GM23338 (cell line): ENCODE measurements around the gene SLC2A8. TPM values are rescaled to one million over a fixed set of nuclear protein-coding genes. Genes with fewer than 3 reads are reported as not detected.

Experiments used
- ATAC-seq: fragments of 200-7000 bp; cut with Tn5 transposase; 3 replicates; pipeline ENCODE4 v1.9.1; 2020
- DNase-seq: peaks from one replicate; pipeline ENCODE4 v3.0.0-alpha.2; 2015; ENCODE audit warnings: low spot score
- H2AFZ ChIP-seq: fragments of 200-600 bp; sonication (generic); 2 replicates; pipeline ENCODE4 v1.8.0; 2016; ENCODE audit warnings: antibody characterized with exemption, mild to moderate bottlenecking, moderate library complexity
- H3F3A ChIP-seq: fragments of 200-600 bp; sonication (generic); replicated peaks from 2 replicates; pipeline ENCODE4 v1.8.0; 2017; ENCODE audit warnings: antibody characterized with exemption, mixed run types, low read depth
- H3K27ac ChIP-seq: fragments of 200-600 bp; sonication (generic); 2 replicates; pipeline ENCODE4 v1.6.1; 2016; ENCODE audit warnings: low read depth
- H3K27me3 ChIP-seq: fragments of 200-600 bp; sonication (generic); 2 replicates; pipeline ENCODE4 v1.8.0; 2016; ENCODE audit warnings: mild to moderate bottlenecking, mixed run types, moderate library complexity; ENCODE audit not compliant: insufficient read depth
- H3K36me3 ChIP-seq: fragments of 200-600 bp; sonication (generic); 2 replicates; pipeline ENCODE4 v1.8.0; 2016; ENCODE audit warnings: mild to moderate bottlenecking; ENCODE audit not compliant: insufficient read depth
- H3K4me1 ChIP-seq: fragments of 200-600 bp; sonication (generic); 2 replicates; pipeline ENCODE4 v1.8.0; 2016; ENCODE audit warnings: mild to moderate bottlenecking, moderate library complexity; ENCODE audit not compliant: insufficient read depth
- H3K4me2 ChIP-seq: fragments of 200-600 bp; sonication (generic); 2 replicates; pipeline ENCODE4 v1.7.1; 2017; ENCODE audit warnings: mixed run types
- H3K4me3 ChIP-seq: fragments of 200-600 bp; sonication (generic); 2 replicates; pipeline ENCODE4 v1.6.1; 2016; ENCODE audit warnings: mixed run types
- H3K79me2 ChIP-seq: fragments of 200-600 bp; sonication (generic); replicated peaks from 2 replicates; pipeline ENCODE4 v1.8.0; 2017; ENCODE audit warnings: mild to moderate bottlenecking; ENCODE audit not compliant: insufficient read depth
- H3K9me2 ChIP-seq: fragments of 200-600 bp; sonication (generic); 2 replicates; pipeline ENCODE4 v1.8.0; 2017; ENCODE audit not compliant: insufficient read depth
- H4K20me1 ChIP-seq: fragments of 200-600 bp; sonication (generic); replicated peaks from 2 replicates; pipeline ENCODE4 v1.8.0; 2017; ENCODE audit warnings: mild to moderate bottlenecking; ENCODE audit not compliant: insufficient read depth
- H3K27ac Mint-ChIP-seq: 2 replicates; pipeline ENCODE4 v1.8.0; 2020; ENCODE audit warnings: inconsistent platforms, mild to moderate bottlenecking, moderate library complexity, mixed read lengths
- H3K27me3 Mint-ChIP-seq: 3 replicates; pipeline ENCODE4 v1.8.0; 2022; ENCODE audit warnings: low read depth, mild to moderate bottlenecking, moderate library complexity, mixed read lengths, inconsistent platforms; ENCODE audit not compliant: insufficient read depth, poor library complexity
- H3K36me3 Mint-ChIP-seq: 3 replicates; pipeline ENCODE4 v1.8.0; 2021; ENCODE audit warnings: low read depth, mild to moderate bottlenecking, inconsistent platforms, moderate library complexity, mixed read lengths
- H3K4me1 Mint-ChIP-seq: 3 replicates; pipeline ENCODE4 v1.8.0; 2020; ENCODE audit warnings: mild to moderate bottlenecking, inconsistent platforms, mixed read lengths
- H3K4me3 Mint-ChIP-seq: 3 replicates; pipeline ENCODE4 v1.8.0; 2021; ENCODE audit warnings: moderate library complexity, mild to moderate bottlenecking, inconsistent platforms, mixed read lengths
- H3K9me3 Mint-ChIP-seq: 3 replicates; pipeline ENCODE4 v1.8.0; 2020; ENCODE audit warnings: moderate library complexity, mild to moderate bottlenecking, inconsistent platforms, mixed read lengths
- EZH2 ChIP-seq: fragments of 200-600 bp; sonication (generic); IDR thresholded peaks from one replicate; pipeline ENCODE4 v1.8.0; 2017; ENCODE audit warnings: antibody characterized with exemption, mild to moderate bottlenecking, low read depth; ENCODE audit not compliant: unreplicated experiment
- JUNB ChIP-seq: IDR thresholded peaks from one replicate; pipeline ENCODE4 v1.6.1; 2016; ENCODE audit warnings: antibody characterized with exemption; ENCODE audit not compliant: unreplicated experiment
- POLR2AphosphoS5 ChIP-seq: IDR thresholded peaks from 2 replicates; pipeline ENCODE4 v1.6.1; 2016; ENCODE audit warnings: antibody characterized with exemption, low read depth
- ZNF114 ChIP-seq: fragments of 250-450 bp; sonication (Bioruptor Pico); IDR thresholded peaks from 2 replicates; pipeline ENCODE4 v1.5.0; 2020; ENCODE audit warnings: mild to moderate bottlenecking, moderate library complexity
- ZNF462 ChIP-seq: fragments of 250-450 bp; sonication (Bioruptor Pico); IDR thresholded peaks from 2 replicates; pipeline ENCODE4 v1.5.0; 2020; ENCODE audit warnings: mild to moderate bottlenecking, moderate library complexity
- polyA plus RNA-seq: library from polyadenylated mRNA; unstranded; fragments of >200 nt; fragmentation: Nextera tagmentation; extraction: Ambion mirVana; gene quantifications from 2 replicates; pipeline ENCODE4 v1.2.1, GENCODE V29; 2016
- total RNA-seq: library from RNA; depleted of rRNA; stranded (reverse); fragments of >200 nt; shearing (Covaris generic); gene quantifications from 2 replicates; pipeline ENCODE4 v1.2.3, GENCODE V29; 2014

SLC2A8 gene
- total and polyA plus RNA-seq, 2 experiments from 2014 or later, result 16.3 to 34.1 TPM

- H3K4me1 Mint-ChIP-seq, result peaks cover 3% of the 10 kb centered on the region; the same call in 2 of the 3 replicates
- Histone ChIP-seq H2AFZ (no peak overlapping the region), H3K4me3 (no peak overlapping the region), H3K79me2 (peaks cover 2% of the 10 kb centered on the region; the same call in 1 of the 2 replicates), H3K9me2 (no peaks in the 10 kb centered on the region), H3K4me1 (no peaks in the 10 kb centered on the region), H4K20me1 (no peaks in the 10 kb centered on the region), H3F3A (no peaks in the 10 kb centered on the region), H3K36me3 (no peaks in the 10 kb centered on the region; the same call in 1 of the 2 replicates), H3K27ac (no peak overlapping the region), H3K4me2 (no peak overlapping the region), H3K27me3 (no peaks in the 10 kb centered on the region)
- no peak for TF ChIP-seq POLR2AphosphoS5
- TF ChIP-seq ZNF462, result no peak
- TF ChIP-seq EZH2, result no peak
- no peak for TF ChIP-seq ZNF114 (CRISPR knock-in tag)
- DNase-seq, result no peak
- no peak for ATAC-seq
- peaks cover 8% of the 10 kb centered on the region for H3K36me3 Mint-ChIP-seq
- H3K27me3 Mint-ChIP-seq, result peaks cover 8% of the 10 kb centered on the region
- no peaks in the 10 kb centered on the region for H3K9me3 Mint-ChIP-seq
- no peak overlapping the region for H3K27ac Mint-ChIP-seq
- H3K4me3 Mint-ChIP-seq, result no peak overlapping the region
Observed at GRCh38 chr9:127404631-127405030, 7.7 kb downstream of the SLC2A8 start.

- H2AFZ ChIP-seq, result no peak overlapping the region
- no peak overlapping the region for H3K27ac Mint-ChIP-seq
- no peak overlapping the region for H3K4me2 ChIP-seq
- DNase-seq (no peak), ATAC-seq (no peak)
- no peaks in the 10 kb centered on the region for H3F3A ChIP-seq
- no peaks in the 10 kb centered on the region for H3K27me3 ChIP-seq
- H3K4me3 ChIP-seq, result no peak overlapping the region
- H3K36me3 Mint-ChIP-seq, result peaks cover 5% of the 10 kb centered on the region
- no peaks in the 10 kb centered on the region for H3K9me2 ChIP-seq
- no peaks in the 10 kb centered on the region for H4K20me1 ChIP-seq
- no peak overlapping the region for H3K4me3 Mint-ChIP-seq
- H3K27ac ChIP-seq, result no peak overlapping the region
- no peaks in the 10 kb centered on the region for H3K9me3 Mint-ChIP-seq
- no peaks in the 10 kb centered on the region for H3K4me1 ChIP-seq
- H3K36me3 ChIP-seq, result no peaks in the 10 kb centered on the region
- peaks cover 8% of the 10 kb centered on the region for H3K27me3 Mint-ChIP-seq
- H3K79me2 ChIP-seq, result no peaks in the 10 kb centered on the region
- peaks cover 3% of the 10 kb centered on the region; the same call in 2 of the 3 replicates for H3K4me1 Mint-ChIP-seq
- TF ChIP-seq ZNF462 (no peak), JUNB (no peak), POLR2AphosphoS5 (no peak), ZNF114 (CRISPR knock-in tag) (no peak)
Observed at GRCh38 chr9:127405344-127406125, 8.6 kb downstream of the SLC2A8 start.
